Measurements from ENCODE around the gene FBXO44.

DNA sequence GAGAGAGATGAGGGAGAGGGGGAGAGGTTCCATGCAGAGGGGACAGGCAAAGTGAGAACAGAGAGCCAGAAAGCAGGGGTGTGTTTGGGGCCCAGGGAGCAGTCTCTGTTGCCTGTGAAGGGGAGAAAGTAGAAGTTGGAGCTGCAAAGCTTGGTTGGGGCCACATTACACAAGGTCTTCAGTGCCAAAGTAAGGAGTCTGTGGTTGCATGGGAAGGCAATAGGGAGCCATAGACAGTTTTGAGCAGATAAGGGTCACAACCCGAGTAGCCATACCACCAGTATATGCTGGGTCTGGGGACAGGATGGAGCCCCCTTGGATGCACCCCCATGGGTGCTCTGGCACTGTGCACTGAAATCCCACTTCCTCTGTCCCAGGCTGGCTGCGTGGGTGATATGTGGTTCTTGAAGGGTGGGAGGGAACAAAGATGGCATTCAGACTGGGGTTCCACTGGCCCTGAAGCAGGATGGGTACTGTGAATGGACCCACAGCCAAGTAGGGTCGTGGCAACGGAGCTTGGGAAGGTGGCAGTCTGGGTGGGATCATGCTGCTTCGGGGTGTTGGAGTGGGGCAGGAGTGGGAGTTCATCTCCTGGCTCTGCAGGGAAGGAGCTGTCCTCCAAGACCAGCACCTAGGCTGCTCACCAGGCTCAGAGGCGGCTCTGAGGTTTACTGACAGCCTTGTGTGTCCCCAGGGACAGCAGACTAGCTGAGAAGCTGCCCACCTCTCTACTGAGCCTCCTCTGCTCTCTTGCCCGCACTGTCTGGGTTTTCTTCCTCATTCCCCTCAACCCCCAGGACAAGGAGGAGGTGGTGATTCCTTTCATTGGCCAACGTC lies 48.9 kb downstream of the FBXO44 start:
- TF ChIP-seq, protein P1, sequence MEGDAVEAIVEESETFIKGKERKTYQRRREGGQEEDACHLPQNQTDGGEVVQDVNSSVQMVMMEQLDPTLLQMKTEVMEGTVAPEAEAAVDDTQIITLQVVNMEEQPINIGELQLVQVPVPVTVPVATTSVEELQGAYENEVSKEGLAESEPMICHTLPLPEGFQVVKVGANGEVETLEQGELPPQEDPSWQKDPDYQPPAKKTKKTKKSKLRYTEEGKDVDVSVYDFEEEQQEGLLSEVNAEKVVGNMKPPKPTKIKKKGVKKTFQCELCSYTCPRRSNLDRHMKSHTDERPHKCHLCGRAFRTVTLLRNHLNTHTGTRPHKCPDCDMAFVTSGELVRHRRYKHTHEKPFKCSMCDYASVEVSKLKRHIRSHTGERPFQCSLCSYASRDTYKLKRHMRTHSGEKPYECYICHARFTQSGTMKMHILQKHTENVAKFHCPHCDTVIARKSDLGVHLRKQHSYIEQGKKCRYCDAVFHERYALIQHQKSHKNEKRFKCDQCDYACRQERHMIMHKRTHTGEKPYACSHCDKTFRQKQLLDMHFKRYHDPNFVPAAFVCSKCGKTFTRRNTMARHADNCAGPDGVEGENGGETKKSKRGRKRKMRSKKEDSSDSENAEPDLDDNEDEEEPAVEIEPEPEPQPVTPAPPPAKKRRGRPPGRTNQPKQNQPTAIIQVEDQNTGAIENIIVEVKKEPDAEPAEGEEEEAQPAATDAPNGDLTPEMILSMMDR (IDR thresholded peaks at IDR 0.05): no peak
- no peak for TF ChIP-seq POLR2A (IDR thresholded peaks at IDR 0.05)
